DOHH2 (cell line): ENCODE measurements around the gene KDM2A.

Source experiments
- CTCF ChIP-seq: fragments of 200-600 bp; sonication (generic); IDR thresholded peaks from one replicate; pipeline ENCODE4 v1.5.1; 2014; ENCODE audit warnings: antibody characterized with exemption, mild to moderate bottlenecking, low read depth, low read length; ENCODE audit not compliant: poor library complexity, severe bottlenecking
- EZH2phosphoT487 ChIP-seq: fragments of 200-600 bp; sonication (generic); IDR thresholded peaks from 2 replicates; pipeline ENCODE4 v1.6.1; 2017; ENCODE audit warnings: borderline replicate concordance, mild to moderate bottlenecking, antibody characterized with exemption, low read length, moderate library complexity, mixed read lengths

GRCh38 chr11:67102664-67103063 lies 16.4 kb upstream of the KDM2A start:
- TF ChIP-seq CTCF (no peak), EZH2phosphoT487 (no peak)
